HuH-7.5 (cell line): ENCODE data around the gene NR3C1.

Experiments used
- DNase-seq: peaks from one replicate; pipeline ENCODE4 v3.0.0; 2011; ENCODE audit warnings: low spot score

The NR3C1 gene

DNA sequence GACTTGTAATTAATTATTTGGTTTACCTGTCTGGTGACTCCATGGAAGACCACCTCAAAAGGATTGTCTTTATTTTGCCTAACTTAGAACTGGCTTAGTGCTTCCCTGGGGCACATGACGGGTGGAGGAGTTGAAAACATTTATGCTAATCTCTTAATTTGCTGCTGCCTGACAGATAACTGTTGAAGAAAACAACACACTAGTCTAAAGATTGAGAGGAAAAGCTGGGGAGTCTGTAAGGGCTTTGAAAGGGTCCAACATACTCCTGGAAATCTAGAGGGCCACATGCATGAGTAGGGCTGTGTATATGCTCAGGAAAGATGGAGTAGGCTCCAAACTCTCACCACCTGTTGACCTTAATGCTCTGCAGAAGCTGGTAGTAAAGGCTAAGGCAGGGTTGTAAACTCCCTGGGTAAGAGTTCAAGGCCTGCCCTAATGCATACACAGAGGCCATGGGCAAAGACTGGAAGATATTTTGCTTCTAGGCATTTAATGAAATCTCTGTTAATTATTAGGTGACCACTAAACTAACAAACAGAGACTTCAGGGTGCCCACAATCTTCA lies 40.7 kb downstream of the NR3C1 start:
- no peak for DNase-seq

DNA sequence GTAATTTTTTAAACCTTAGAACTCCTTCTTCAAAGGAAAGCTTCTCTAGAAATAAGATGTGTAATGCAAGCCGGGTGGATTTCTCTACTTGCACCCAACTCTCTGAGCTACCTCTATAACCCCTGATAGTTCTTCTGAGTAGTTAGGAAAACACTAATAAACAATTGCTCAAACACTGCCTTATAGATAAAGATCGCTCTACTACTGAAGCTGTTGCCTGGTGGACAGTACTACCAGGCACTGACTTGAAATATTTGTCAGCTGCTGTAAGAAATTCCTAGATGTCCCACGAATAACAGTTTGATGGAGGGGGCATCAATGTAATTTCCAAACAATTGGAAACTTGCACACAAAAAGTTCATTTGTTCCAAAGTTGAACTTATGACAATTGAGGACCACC lies 42.0 kb downstream of the NR3C1 start:
- no peak for DNase-seq

DNA sequence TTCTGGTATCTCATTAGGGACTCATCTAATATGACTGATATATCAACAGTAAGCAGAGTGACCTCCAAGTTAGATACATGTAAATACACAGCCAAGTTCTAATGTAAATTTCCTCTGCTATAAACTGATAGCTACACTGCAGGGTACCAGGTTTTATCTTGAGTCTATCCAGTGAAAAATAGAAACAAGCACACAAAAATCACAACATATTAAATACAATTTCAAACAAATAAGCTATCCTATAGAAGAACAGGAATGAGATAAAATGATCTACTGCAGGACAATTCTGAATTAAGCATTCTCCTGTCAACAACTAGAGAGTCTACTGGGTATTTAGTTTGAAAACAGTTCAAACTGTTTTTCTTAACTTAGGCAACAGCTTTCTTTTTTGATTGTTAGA lies 42.7 kb downstream of the NR3C1 start:
- DNase-seq = no peak

DNA sequence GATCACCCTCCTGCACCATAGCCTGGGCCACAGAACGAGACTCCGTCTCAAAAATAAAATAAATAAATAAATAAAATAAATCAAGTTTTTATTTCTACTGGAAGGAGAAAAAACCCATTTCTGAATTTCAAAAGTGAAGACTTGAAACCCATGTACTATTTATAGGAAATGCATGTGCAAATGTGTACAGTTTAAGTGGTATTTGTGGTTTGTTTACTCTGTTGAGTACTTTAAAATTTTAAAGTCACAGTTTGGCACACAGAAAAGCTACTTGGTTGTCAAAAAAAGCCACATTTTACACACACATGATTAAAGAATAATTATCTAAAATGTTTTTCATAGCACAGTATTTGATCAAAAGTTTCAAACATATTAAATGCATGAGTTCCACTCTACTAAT lies 43.6 kb downstream of the NR3C1 start:
- DNase-seq = no peak

DNA sequence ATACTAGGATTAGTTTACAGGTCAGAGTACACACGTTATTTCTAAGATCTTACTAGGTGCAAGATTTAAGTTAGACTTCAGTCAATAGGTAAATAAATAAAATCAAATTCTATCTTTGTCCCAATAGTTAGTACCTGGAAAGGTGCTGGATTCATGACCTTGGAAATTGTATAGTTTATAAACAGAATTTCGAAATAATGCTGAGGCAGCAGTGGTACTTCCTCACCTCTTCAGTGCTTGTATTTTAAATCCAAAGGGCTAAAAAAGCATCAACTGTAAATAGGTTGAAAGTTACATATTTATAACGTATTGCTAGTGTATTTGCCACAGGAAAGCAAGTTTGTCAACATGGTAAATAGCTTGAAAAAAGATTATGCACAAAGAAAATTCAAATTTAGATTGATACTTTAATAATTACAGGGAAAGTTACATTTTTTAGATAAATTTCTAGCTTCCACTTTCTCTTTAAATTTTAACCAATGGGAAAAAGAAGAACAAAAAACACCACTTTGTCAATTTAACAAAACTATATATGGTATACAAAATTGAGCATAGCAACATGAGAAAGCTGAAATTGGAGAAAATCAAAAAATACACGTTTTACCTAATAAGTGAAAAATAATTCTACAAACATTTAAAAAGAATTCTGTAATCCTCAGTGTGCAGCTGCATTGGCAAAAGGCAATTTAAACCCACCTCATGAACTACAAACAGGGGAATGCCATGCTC lies 46.5 kb downstream of the NR3C1 start:
- DNase-seq = no peak

DNA sequence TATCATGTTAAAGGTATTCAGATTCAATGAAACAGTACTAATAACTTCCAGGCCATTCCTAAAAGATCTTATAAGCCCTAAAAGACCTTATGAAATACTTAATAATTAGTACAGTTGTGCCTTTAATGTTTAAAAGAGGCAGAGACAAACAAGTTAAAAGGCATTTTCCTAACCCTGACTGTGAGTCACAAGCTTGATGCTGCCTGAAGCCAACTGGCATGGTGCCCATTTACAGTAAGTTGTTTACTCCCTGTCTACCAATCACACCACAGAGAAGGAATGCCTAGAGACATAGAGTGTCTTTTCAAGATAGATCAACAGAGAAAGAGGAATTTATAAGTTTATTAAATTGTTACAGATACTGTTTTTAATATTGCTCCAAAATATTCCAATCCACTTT lies 47.8 kb downstream of the NR3C1 start:
- DNase-seq = peak; percentile 31

DNA sequence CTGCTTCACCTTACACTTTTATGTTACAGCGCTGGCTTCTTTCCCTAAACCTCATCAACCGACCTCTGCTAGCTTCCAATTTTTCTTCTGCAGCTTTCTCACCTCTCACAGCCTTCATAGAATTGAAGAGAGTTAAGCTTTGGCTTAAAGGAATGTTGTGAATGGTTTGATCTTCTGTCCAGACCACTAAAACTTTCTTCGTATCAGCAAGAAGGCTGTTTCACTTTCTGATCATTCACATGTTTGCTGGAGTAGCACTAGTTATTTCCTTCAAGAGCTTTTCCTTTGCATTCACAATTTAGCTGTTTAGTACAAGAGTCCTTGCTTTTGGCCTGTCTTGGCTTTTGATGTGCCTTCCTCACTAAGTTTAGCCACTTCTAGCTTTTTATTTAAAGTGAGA lies 49.5 kb downstream of the NR3C1 start:
- DNase-seq = no peak

DNA sequence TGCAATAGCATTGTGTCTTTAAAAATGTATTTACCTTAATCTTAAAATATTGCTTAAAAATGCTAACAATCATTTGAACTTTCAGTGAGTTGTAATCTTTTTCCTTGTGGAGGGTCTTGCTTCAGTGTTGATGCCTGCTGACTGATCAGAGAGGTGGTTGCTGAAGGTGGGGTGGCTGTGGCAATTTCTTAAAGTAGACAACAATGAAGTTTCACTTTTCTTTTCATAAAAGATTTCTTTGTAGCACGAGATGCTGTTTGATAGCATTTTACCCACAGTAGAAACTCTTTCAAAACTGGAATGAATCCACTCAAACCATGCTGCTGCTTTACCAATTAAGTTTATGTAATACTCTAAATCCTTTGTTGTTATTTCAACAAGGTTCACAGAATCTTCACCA lies 50.8 kb downstream of the NR3C1 start:
- DNase-seq = no peak

DNA sequence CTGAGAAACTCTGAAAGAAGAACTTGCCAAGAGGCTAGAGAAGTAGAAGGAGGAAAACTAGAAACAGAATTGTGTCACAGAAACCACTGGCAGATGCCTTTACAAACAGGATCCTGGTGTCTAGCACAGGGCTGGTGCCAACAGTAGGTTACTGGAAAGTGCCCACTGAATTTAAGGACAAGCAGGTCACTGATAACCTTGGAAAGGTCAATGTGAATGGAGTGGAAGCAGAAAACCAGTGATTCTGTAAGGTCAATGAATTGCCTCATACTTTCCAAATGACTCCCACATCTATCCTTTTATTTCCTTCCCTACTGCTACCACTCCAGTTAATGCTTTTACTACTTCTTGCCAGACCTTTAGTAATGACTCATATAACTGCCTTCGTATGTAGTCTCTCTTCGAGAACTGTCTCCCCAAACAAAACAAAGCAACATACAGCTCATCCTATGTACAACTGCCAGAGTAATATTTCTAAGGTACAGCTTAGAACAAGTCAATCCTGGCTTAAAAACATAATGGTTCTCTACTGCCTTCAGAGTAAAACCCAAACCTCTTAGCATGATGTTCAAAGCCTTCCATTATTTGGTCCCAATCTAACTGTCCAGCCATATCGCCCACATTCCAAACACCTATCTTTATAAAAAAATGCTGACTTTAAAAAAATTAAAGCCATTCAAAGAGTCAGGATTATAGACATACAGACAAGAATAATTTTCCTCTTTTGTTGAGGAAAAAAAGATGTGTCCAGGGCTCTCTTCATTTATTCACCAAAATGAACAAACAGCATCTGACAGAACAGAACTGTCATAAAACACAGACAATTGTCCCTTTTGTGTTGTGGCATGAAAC lies 52.5 kb downstream of the NR3C1 start:
- DNase-seq = no peak

DNA sequence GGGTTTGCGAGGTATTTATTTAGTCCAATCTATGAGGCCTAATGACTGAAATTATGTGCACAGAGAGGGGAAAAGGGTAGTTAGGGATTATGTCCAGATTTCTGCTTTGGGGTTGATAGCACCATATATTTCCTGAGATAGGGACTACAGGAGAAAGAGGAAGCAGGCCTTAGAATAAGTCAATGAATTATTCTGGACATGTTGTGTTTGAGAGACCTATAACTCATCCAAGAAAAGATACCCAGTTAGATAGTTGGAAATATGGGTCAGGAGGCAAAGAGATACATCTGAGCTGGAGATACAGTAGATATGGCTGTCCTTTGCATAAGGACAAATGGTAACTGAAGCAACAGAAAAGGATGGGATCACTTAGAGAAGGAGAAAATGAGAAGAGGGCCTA lies 53.1 kb downstream of the NR3C1 start:
- DNase-seq = no peak

DNA sequence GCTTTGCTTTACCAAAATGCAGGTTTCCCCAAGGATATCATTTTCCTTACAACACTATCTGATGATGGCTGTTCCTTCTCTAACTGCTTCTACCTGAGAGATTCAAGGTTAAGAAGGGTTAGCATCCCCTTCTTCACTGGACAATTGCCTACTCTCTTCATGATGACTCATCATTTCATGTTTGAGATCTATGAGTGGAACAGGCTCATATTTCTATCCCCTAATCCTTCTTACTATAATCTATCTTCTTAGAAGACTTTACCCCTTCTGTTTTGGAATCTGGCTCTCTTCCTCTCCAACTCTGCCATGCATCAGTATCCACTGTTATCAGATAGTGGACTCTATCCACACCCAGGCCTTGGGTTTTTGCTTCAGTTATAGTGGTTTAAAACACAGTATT lies 54.3 kb downstream of the NR3C1 start:
- no peak for DNase-seq

DNA sequence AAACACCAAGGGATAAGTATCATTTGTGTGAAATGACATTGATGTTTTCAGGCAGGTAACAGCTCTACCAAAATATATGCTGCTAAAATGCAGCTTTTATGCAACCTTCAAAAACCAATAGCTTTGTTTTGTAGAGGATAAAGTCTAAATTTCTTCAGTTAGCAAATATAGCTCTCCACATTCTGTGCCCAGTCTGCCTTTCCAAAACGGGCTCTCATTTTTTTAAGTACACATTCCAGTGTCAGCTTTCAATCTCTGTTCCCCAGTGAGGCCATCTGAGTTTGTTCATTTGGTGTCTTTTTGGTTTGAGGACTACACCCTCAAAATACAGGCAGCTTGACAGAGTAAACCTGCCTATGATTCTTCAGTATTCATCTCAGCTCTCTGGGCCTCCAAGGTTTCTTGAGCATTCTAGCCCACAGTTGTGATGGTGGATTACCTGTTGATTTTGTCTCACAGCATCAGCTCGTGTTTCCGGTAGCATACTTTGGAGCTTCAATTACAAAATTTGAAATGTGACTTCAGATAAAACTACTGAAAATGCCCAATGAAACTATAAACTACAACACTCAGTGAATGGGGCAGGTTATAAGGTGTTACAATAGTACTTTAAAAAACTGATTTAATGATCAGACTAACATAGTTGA lies 55.7 kb downstream of the NR3C1 start:
- DNase-seq = no peak

DNA sequence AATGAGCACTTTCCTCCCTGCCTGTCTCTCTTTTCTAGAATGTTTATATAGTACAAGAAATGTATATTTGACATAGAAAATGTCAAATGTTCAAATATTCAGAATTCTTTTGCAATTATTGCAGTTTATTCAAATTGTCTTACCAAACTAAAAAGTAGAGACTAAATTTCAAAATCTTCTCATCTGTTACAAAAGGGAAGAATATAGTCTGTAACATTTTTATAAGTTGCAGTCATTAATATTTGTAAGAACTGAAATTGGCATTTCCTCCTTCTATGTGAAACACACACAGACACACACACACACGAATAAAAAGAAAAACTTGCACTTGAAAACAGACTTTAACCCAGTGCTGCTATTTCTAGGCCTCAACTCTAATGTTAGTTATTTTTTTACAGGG lies 56.4 kb downstream of the NR3C1 start:
- DNase-seq = no peak

DNA sequence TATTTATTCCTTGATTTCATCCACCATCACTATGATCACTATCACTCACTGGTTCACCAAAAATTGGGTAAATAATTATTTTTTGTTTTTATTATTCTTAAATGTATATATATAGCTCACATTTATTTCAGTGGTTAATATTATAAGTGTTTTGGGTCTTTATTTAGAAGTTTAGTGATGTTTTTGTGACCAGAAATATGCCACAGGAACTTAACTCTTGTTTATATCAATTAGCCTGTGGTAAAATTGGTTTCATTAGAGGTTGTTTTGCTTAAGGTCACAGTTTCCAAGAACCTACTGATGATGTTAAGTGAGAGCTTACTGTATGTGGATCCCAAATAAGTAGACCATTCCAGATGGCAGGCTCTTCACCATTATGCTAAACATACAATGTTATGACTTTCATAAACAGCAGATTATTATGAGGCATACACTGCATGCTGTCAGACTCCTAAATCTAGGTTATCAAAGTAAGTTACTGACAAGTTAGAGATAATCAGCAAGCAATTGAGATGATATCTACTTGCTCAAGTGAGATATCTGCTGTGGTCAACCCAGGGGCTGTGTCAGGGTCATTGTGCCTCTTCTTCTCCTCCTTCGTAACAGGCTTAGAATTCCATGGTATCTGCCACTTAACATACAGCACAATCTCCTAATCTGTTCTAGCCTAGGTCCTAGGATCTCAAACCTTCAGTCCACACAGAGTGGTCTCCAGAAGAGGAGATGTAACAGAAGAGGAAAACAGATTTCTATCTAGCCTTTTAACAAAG lies 57.6 kb downstream of the NR3C1 start:
- DNase-seq = no peak

DNA sequence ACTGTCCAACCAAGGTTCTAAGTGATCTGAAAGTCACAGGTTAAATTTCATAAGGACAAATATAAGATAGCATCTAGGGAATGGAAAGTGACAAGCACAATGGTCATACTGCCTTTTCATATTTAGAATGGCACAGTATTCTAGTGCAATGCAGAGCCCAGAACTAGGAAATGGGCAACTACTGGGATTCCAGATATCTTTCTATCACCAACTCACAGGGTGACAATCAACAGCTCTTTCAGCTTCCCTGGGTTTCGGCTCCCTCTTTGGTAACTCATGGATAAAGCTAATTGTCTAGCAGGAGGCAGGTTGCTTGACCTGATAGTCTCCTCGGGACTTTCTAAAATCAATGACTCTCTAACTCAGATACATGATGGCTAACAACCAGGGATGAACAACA lies 60.4 kb downstream of the NR3C1 start:
- no peak for DNase-seq

DNA sequence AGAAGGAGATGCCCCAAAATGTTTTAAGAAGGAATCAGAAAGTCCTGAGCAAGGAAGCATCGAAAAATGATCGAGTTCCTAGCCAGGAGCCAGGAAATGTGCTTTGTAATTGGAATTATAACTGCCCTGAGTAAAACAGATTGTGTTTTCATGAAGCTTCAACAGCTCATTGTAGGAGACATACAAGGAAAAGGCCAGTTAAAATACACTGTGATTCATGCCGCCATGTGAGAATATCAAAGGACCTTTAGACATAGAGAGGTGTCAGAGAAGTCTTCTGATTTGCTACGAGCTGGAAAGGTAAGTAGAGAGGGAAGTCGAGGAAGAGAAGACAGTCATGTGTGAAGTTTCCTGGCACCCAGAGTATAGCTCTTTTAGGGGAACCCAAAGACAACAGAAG lies 60.9 kb downstream of the NR3C1 start:
- DNase-seq = no peak

DNA sequence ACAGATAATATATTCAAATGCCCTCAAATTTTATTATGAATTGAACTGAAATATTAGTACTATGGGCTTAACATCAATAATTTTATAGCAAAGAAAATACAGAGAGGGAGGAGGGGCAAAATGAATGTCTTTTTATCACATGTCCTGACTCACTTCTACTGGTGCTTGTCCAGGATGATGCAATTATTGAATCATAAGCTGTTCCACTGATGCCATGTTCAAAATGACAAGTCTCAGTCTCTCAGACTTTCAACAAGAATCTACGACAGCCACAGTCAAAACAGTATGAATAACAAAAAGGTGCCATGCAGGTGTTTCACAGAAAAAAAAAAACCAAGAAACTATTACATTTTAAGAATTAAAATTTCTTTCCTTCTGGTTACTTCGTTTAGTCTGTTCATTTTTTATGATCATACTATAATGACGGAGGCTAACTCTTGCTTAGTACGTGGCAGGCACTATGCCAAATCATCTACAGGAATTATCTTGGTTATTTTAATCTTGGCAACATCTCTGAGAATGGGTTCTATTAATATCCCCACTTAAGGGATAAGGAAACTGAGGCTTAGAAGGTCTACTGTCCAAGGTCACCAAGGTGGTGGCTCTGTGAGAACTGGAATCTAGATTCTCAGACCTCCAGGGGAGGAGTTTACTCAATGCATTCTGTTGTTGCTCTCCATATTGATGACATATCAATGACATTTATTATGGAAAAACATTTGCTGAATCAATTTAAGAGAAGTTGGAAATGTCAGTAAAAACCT lies 61.5 kb downstream of the NR3C1 start:
- DNase-seq = no peak

DNA sequence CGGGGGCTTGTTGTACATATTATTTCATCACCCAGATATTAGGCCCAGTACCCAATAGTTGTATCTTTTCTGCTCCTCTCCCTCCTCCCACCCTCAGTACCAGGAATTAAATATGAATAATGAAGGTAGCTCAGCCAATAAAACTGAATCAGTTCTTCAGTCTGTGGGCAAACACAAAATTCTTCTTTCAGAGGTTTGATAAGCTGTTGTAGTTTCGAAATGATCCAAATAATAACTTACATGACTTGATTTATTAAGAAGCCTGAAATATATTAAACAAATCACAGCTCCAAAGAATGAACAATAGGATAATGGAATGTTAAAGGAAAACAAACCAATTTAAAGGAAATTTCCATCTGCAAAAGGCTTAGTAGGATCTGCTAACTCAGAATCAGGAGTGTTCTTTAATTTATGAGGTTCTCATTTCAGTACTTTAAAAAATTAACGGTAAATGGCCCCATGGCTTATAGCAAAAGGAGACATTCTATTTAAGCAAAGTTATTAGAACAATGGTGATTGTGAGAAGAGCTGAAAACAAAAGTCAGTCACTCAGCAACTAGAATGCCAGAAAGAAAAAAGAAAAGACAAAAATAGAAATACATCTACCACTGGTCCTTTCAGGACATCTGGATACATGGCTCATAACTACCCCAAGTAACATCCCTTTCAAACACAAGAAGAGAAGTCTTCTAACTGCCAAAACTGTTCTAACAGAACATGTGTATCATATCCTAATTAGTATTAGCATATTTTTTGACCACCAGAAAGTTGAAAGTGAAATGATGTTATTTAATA lies 62.4 kb downstream of the NR3C1 start:
- no peak for DNase-seq

DNA sequence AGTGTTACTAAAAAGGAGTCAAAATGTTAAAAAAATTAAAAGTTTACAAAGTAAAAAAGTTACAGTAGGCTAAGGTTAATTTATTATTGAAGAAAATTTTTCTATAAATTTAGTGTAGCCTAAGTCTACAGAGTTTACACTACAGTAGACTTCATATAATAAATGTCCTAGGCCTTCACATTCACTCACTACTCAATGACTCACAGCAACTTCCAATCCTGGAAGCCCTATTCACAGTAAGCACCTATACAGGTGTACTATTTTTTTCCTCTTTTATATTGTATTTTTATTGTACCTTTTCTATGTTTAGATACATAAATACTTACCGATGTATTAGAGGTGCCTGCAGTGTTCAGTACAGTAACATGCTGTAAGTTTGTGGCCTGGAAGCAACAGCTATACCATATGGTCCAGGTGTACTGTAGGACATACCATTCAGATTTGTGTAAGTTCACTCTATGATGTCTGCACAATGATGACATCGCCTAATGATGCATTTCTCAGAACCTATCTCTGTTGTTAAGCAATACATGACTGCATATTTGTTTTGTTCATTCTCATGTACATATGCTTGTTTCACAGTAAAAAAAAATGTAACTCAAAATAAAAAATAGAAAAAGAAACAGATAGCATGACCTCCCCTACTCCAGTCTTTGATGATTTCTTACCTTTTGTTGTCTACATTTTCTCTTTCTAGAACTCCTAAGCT lies 64.7 kb downstream of the NR3C1 start:
- no peak for DNase-seq

DNA sequence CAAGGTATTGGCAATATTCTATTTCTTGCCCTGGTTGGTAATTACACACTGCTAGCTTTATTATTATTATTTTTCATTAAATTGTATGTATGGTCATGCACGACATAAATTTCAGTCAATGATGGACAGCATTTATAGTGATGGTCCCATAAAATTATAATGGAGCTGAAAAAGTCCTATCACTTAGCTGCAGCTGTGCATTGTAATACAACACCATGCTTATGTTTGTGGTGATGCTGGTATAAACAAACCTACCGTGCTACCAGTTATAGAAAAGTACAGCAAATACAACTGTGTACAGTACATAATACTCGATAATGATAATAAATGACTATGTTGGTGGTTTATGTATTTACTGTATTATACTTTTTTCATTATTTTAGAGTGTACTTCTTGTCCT lies 65.5 kb downstream of the NR3C1 start:
- DNase-seq = no peak
